Coronary artery (tissue), 2 donors: ENCODE data around the gene SARS1.

Experiments
- DNase-seq: peaks from one replicate; pipeline ENCODE4 v3.0.0-alpha.2; 2017; ENCODE audit warnings: low spot score
- H3K27ac ChIP-seq, 2 donors: fragments of 200-600 bp; sonication (generic); one replicate each; pipeline ENCODE4 v1.5.1; 2016 to 2019
- H3K4me3 ChIP-seq: fragments of 200-600 bp; sonication (generic); 2 replicates; pipeline ENCODE4 v1.5.1; 2016; ENCODE audit warnings: mild to moderate bottlenecking, moderate library complexity
- TF ChIP-seq, protein P1 (sequence below): fragments of 200-600 bp; sonication (generic); IDR thresholded peaks from one replicate; pipeline ENCODE4 v1.5.1; 2019; ENCODE audit warnings: antibody characterized with exemption

Gene SARS1

GRCh38 chr1:109181085-109181806 lies 32.5 kb upstream of the SARS1 start:
- no peak overlapping the region for H3K4me3 ChIP-seq
- no peak overlapping the region for H3K27ac ChIP-seq
- TF ChIP-seq, protein P1, sequence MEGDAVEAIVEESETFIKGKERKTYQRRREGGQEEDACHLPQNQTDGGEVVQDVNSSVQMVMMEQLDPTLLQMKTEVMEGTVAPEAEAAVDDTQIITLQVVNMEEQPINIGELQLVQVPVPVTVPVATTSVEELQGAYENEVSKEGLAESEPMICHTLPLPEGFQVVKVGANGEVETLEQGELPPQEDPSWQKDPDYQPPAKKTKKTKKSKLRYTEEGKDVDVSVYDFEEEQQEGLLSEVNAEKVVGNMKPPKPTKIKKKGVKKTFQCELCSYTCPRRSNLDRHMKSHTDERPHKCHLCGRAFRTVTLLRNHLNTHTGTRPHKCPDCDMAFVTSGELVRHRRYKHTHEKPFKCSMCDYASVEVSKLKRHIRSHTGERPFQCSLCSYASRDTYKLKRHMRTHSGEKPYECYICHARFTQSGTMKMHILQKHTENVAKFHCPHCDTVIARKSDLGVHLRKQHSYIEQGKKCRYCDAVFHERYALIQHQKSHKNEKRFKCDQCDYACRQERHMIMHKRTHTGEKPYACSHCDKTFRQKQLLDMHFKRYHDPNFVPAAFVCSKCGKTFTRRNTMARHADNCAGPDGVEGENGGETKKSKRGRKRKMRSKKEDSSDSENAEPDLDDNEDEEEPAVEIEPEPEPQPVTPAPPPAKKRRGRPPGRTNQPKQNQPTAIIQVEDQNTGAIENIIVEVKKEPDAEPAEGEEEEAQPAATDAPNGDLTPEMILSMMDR: no peak
- DNase-seq: no peak

DNA sequence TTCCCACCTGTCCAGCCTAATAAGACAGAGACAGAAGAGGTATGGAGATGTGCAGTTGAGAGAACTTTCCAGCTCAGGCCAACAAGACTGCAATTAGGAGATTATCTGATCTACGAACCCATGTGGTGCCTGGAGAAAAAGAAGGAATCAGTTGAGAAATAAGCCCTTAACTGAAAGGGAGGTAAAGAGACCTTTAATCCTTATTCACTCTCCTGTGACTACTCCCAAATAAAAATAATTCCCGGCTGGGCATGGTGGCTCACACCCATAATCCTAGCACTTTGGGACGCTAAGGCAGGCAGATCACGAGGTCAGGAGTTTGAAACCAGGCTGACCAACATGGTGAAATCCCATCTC lies 31.9 kb upstream of the SARS1 start:
- TF ChIP-seq, protein P1: no peak
- Histone ChIP-seq H3K4me3 (no peak overlapping the region), H3K27ac (no peak overlapping the region)
- no peak for DNase-seq

DNA sequence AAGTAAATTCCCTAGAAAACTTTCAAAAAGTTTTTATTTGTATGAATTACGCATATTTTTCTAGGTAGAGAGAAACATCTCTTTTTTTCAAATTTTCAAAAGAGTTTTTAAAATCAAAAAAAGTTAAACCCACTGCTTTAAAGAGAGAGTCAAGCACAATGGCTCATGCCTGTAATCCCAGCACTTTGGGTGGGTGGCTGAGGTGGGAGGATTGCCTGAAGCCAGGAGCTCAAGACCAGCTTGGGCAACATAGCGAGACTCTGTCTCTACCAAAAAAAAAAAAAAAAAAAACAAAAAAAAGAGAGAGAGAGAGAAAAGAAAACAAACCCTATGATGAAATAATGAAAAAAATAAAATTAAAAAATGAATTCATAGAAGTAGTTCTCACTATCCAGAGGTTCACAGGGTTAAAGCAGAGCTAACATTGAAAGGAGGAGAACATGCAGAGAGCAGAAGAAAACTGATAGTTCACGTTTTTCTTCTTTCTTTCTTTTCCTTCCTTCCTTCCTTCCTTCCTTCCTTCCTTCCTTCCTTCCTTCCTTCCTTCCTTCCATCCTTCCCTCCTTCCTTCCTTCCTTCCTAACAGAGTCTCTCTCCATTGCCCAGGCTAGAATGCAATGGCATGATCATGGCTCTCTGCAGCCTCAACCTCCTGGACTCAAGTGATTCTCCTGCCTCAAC lies 30.5 kb upstream of the SARS1 start:
- no peak for DNase-seq
- TF ChIP-seq, protein P1: no peak
- no peak overlapping the region for H3K4me3 ChIP-seq
- no peak overlapping the region for H3K27ac ChIP-seq

- no peak overlapping the region for H3K4me3 ChIP-seq
- no peak for DNase-seq
- TF ChIP-seq, protein P1: no peak
- H3K27ac ChIP-seq: no peak overlapping the region
Measured at GRCh38 chr1:109184687-109185086, 29.0 kb upstream of the SARS1 start.

GRCh38 chr1:109185357-109185756 lies 28.4 kb upstream of the SARS1 start:
- TF ChIP-seq, protein P1: no peak
- H3K4me3 ChIP-seq: no peak overlapping the region
- no peak overlapping the region for H3K27ac ChIP-seq
- DNase-seq: no peak

- no peak for DNase-seq
- H3K27ac ChIP-seq: no peak overlapping the region
- no peak overlapping the region for H3K4me3 ChIP-seq
- TF ChIP-seq, protein P1: no peak
Measured at GRCh38 chr1:109185990-109186732, 27.6 kb upstream of the SARS1 start.
